Stimulated activated CD4-positive, alpha-beta T cell treated with anti-CD3 and anti-CD28 coated beads, TNF-alpha, amount 100 ng/mL, for 1 hour (primary cell): ENCODE measurements around the gene DBN1.
A peak's percentile ranks its signal among the peaks of the same experiment; 100 is the strongest.

Experiments
- DNase-seq, 3 donors: peaks; one replicate each; pipeline ENCODE4 v3.0.0-alpha.2; 2020; ENCODE audit warnings: low read depth in 3 of 3, low spot score in 1 of 3

DBN1 gene

GRCh38 chr5:177457852-177458681 lies 15.4 kb downstream of the DBN1 start:
- no peak for DNase-seq

GRCh38 chr5:177456976-177457851 lies 16.2 kb downstream of the DBN1 start:
- no peak for DNase-seq

DNA sequence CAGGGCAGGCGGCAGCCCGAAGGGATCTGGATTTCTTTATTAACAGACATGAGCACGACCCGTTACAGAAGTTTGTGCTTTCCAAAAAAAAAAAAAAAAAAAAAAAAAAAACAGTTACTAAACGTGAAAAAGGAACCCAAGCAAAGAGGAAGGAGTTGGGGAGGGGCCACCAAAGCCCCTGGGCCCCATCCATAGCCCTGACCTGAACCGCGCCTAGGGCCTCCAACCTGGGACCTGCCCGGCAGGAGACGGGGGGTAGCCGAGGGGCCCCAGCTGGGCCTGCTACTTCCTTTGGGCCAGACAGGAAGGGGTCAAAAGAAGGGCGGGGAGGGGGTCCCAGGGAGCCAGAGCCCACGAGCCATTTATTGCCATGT lies 16.9 kb downstream of the DBN1 start:
- no peak for DNase-seq

GRCh38 chr5:177455661-177456590 lies 17.5 kb downstream of the DBN1 start:
- peak; percentile 88 to 98 (median 88) for DNase-seq

GRCh38 chr5:177455036-177455660 lies 18.3 kb downstream of the DBN1 start:
- peak; percentile 76 to 91 (median 85) for DNase-seq

DNA sequence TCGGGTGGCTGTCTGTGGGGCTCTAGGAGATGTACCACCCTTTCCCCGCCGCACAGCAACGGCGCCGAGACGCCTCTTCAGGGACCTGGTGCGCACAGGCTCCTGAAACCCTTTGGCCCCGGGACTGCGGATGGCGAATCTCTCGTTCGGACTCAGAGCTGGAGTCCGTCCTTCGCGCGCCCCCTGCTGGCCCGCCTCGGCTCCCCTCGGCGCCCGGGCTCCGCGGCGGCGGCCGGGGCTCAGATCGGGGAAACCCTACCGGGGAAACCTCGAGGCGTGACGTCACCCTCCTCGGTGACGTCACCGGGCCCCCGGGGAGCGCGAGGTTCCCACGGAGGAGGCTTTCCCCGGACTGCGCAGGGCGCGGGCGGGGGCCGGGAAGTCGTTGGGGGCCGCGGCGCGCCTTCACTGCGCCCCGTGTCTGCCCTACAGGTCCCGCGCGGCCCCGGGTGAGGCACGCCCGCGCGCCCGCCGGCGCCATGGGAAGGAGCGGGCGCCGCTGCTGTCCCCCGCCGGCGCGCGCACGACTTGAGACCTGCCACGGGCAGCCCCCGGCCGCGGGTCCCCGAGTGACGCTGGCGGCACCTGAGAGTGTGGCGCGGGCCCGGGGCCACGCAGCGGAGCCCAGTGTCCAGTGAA lies 18.9 kb downstream of the DBN1 start:
- DNase-seq, result peak; percentile 86 to 97 (median 93)

- no peak for DNase-seq
Measured at GRCh38 chr5:177453852-177454396, 19.5 kb downstream of the DBN1 start.

- no peak for DNase-seq
Measured at GRCh38 chr5:177452688-177453638, 20.5 kb downstream of the DBN1 start.

GRCh38 chr5:177450667-177451424 lies 22.6 kb downstream of the DBN1 start:
- no peak for DNase-seq

GRCh38 chr5:177449140-177450061 lies 24.0 kb downstream of the DBN1 start:
- DNase-seq, result no peak

- no peak for DNase-seq
Measured at GRCh38 chr5:177448244-177448950, 25.0 kb downstream of the DBN1 start.

DNA sequence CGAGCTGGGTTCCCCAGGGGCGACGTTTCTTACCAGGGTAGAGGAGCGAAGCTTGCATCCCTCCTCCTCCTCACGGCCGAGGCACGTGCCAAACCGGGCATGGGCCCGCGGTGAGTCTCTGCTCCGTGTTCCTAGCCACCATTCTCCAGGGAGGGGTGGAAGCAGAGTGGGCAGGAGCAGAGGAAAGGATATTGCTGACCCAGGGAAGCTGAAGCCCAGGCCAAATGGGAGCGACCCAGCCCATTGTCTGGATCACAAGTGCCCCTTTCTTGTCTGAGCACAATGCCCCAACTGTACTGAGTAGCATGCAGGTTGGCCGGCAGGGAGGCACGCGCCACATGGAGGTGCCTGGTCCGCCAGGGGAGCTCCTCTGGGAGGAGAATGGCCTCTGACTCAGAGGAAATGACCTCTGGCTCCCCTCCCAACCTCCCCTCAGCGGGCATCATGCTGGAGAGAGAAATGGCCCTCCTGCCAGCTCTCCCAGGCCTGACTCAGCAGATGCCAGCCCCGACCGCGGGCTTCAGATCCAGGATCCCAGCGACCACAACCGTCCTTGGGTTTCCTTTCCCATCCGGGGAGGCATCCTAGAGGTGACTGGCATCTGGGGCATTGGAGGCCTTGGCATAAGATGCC lies 25.7 kb downstream of the DBN1 start:
- no peak for DNase-seq

DNA sequence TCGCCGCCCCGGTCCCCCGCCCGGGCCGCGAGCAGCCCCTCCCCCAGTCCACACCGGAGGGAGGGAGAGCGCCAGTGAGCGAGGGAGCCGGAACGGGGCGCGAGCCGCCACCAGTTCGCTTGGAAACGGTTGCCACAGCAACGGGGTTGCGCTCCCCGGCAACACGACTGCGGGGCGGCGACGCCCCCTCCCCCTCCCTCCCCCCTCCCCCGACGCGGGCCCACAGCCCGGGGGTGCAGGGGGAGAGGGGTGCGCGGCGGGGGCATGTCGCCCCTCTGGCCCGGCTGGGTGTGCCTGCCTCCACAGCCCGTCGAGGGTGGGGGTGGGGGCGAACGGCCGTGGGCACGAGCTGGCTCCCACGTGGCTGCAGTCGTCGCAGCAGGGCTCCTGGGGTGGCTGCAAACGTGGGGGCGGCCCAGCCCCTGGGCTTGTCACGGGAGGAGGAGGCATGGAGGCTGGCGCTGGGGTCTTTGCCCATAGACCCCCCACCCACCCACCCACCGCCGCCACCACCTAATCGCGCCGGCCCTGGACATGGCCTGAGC lies 26.3 kb downstream of the DBN1 start:
- no peak for DNase-seq

DNA sequence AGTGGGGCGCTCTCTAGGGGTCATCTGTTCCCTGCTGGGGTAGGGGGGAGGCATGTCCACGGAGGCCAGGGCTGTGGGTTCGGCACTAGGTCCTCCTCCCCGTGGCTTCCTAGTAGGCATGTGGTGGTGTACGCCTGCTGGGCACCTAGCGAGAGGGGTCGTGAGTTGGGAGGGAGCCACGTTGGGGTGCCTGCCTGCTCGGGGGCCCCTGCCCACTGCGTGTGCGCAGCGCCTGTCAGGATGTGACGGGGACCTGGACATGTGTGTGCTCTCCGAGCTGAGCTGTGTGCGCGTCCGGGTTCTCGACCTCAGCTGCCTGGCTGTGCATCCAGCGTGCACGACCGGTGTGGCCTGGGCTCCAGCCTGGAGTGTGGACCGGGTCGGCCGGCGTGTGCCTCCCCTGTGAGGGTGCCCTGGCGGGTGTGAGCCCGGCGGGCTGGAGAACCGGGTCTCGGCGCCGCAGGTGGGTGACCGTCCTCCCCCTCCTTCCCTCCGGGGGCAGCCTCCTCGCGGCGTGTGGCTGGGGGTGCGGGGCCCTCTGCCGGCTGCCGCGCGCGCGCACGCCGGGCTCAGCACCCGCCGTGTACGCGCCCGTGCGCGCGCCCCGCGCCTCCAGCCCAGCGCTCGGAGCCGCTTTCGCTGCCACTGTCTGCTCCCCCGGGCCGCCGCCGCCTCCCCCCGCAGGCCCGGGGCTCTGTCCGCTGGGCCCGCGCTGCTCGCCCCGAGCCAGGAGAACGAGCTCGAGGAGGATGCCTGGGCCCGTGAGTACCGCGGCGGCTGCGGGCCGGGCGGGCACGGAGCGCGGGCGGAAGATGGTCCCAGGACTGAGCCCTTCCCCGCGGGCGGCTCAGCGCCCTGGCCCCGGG lies 27.0 kb downstream of the DBN1 start, which contains the start of gene PRR7:
Gene PRR7 (plus strand): TSS at position 615 of the 866 bp plus-strand sequence. CDS start 8,254 bp downstream, outside the sequence.
- peak in 1 of 3 donors; percentile 62 for DNase-seq

- DNase-seq, result no peak
Measured at GRCh38 chr5:177445917-177446199, 27.6 kb downstream of the DBN1 start.
